GM12892 (cell line): ENCODE measurements around the gene ARRB2.

Source experiments
- POLR2A ChIP-seq: IDR thresholded peaks from 2 replicates; pipeline ENCODE4 v1.6.1; 2011; ENCODE audit warnings: low read depth, low read length, control low read depth
- POLR2AphosphoS5 ChIP-seq: IDR thresholded peaks from 2 replicates; pipeline ENCODE4 v1.6.1; 2011; ENCODE audit warnings: low read depth, low read length, control low read depth
- TAF1 ChIP-seq: IDR thresholded peaks from 2 replicates; pipeline ENCODE4 v1.6.1; 2011; ENCODE audit warnings: low read depth, mild to moderate bottlenecking, control low read depth, low read length, borderline replicate concordance

- TF ChIP-seq POLR2A (no peak), TAF1 (no peak), POLR2AphosphoS5 (no peak)
Measured at GRCh38 chr17:4742133-4742532, 31.7 kb downstream of the ARRB2 start.
